GM13976 (cell line): ENCODE measurements around the gene DLEC1.

Experiments
- DNase-seq: peaks from one replicate; pipeline ENCODE4 v3.0.0; 2012; ENCODE audit warnings: low spot score
- in situ Hi-C: fragments of 300-500 bp; cut with MboI; formaldehyde crosslinking; loops from one replicate; pipeline ENCODE4 v1.12.0; 2022; ENCODE audit warnings: low sequenced_read_pairs, mixed read lengths, inconsistent platforms; ENCODE audit not compliant: unreplicated experiment
- TF ChIP-seq, protein P1 (sequence below): IDR thresholded peaks from 2 replicates; pipeline ENCODE4 v1.5.1; 2012; ENCODE audit warnings: borderline replicate concordance, mild to moderate bottlenecking; ENCODE audit not compliant: insufficient read depth; ENCODE audit errors: extremely low read depth, missing control alignments, control extremely low read depth

DLEC1 gene

DNA sequence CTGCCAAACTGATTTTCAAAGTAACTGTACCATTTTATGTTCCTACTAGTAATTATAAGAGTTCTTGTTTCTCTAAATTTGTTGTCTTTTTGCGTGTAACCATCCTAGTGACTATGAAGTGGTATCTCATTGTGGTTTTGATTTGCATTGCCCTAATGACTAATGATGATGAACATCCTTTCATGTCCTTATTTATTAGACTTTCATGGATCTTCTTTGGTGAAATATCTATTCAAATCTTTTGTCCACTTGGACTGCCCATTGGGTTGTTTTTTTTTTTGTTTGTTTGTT lies 130.0 kb downstream of the DLEC1 start:
- DNase-seq: no peak
- in situ Hi-C loops: no loop called here

DNA sequence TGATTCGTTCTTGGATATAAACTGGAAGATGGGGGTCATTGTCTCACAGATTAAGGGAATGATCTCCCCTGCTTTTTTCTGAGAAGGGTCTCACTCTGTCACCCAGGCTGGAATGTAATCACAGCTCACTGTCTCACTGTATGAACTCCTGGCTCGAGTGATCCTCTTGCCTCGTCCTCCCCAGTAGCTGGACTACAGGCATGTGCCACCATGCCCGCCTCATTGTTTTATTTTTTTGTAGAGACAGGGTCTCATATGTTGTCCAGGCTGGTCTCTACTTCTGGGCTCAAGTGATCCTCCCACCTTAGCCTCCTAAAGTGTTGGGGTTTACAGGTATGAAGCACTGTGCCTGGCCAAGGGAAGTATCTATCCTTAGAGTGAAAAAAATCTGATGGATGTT lies 131.7 kb downstream of the DLEC1 start:
- DNase-seq: no peak
- in situ Hi-C loops: no loop called here

More for the DNA sequence above, 130.0 kb downstream of the DLEC1 start:
- TF ChIP-seq, protein P1, sequence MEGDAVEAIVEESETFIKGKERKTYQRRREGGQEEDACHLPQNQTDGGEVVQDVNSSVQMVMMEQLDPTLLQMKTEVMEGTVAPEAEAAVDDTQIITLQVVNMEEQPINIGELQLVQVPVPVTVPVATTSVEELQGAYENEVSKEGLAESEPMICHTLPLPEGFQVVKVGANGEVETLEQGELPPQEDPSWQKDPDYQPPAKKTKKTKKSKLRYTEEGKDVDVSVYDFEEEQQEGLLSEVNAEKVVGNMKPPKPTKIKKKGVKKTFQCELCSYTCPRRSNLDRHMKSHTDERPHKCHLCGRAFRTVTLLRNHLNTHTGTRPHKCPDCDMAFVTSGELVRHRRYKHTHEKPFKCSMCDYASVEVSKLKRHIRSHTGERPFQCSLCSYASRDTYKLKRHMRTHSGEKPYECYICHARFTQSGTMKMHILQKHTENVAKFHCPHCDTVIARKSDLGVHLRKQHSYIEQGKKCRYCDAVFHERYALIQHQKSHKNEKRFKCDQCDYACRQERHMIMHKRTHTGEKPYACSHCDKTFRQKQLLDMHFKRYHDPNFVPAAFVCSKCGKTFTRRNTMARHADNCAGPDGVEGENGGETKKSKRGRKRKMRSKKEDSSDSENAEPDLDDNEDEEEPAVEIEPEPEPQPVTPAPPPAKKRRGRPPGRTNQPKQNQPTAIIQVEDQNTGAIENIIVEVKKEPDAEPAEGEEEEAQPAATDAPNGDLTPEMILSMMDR: no peak

DNA sequence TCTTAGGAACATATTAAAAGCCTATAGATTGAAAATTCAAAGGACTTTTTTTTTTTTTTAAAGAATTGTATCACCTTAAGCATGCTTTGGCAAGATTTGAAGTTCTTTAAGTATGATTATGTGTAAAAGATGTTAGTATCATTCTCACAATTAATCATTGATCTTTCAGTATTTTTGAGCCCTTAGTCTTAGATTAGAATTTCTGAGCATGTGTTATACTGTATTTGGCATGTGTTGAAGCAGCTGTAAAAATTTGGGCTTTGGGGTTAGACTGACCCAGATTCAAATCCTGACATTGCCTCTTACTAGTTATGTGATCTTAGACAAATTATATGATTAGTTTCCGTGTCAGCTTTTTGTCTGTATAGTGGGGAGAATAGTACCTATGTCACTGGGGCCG lies 132.6 kb downstream of the DLEC1 start:
- in situ Hi-C loops: no loop called here
- no peak for DNase-seq
- TF ChIP-seq, protein P1: no peak

More for the DNA sequence above, 131.7 kb downstream of the DLEC1 start:
- TF ChIP-seq, protein P1: no peak
